Measurements from ENCODE around the gene LRPPRC.
"Not testable (repeated sequence)": the region's sequence is repeated elsewhere in the genome, so short reads cannot be mapped to it uniquely, and the experiment has no call there.

The LRPPRC gene

GRCh38 chr2:44033947-44034346 lies 38.2 kb upstream of the LRPPRC start:
- no peaks in the 10 kb centered on the region for H4K20me1 ChIP-seq (ENCODE audit: insufficient read depth, low read length)
- no peaks in the 10 kb centered on the region for H3K9me2 ChIP-seq (ENCODE audit: low read depth, low read length)
- no peak overlapping the region for H3K27ac ChIP-seq (ENCODE audit: low read depth, low read length, poor library complexity, severe bottlenecking)
- H3K27me3 ChIP-seq (ENCODE audit: insufficient read depth, low read length) = no peaks in the 10 kb centered on the region
- no peaks in the 10 kb centered on the region for H3K79me2 ChIP-seq (ENCODE audit: insufficient read depth, low read length)
- H3K4me2 ChIP-seq (ENCODE audit: low read length) = no peak overlapping the region
- no peaks in the 10 kb centered on the region for H3K9me3 ChIP-seq (ENCODE audit: low read length)
- TF ChIP-seq EZH2 (IDR thresholded peaks at IDR 0.05; ENCODE audit: borderline replicate concordance, low read length) (no peak), CTCF (IDR thresholded peaks at IDR 0.05; ENCODE audit: low read length) (no peak)
- H2AFZ ChIP-seq (ENCODE audit: low read length) = no peak overlapping the region
- no peaks in the 10 kb centered on the region for H3K36me3 ChIP-seq (ENCODE audit: insufficient read depth, low read length)
- no peak overlapping the region for H3K4me3 ChIP-seq (ENCODE audit: low read depth, low read length, poor library complexity, severe bottlenecking)
- no peak overlapping the region for H3K9ac ChIP-seq (ENCODE audit: low read length)
- H3K4me1 ChIP-seq (ENCODE audit: insufficient read depth, low read length, severe bottlenecking) = no peaks in the 10 kb centered on the region
- no peaks in the 10 kb centered on the region for H3F3A ChIP-seq (ENCODE audit: insufficient read depth, low read length)

- not testable (repeated sequence) for H3K27ac ChIP-seq (ENCODE audit: low read depth, low read length, poor library complexity, severe bottlenecking); H3K36me3 ChIP-seq (ENCODE audit: insufficient read depth, low read length); H3K9me3 ChIP-seq (ENCODE audit: low read length); H3F3A ChIP-seq (ENCODE audit: insufficient read depth, low read length); H3K9ac ChIP-seq (ENCODE audit: low read length); H2AFZ ChIP-seq (ENCODE audit: low read length); H3K4me2 ChIP-seq (ENCODE audit: low read length); H3K27me3 ChIP-seq (ENCODE audit: insufficient read depth, low read length); H4K20me1 ChIP-seq (ENCODE audit: insufficient read depth, low read length); H3K4me1 ChIP-seq (ENCODE audit: insufficient read depth, low read length, severe bottlenecking); H3K4me3 ChIP-seq (ENCODE audit: low read depth, low read length, poor library complexity, severe bottlenecking); H3K9me2 ChIP-seq (ENCODE audit: low read depth, low read length); H3K79me2 ChIP-seq (ENCODE audit: insufficient read depth, low read length)
These were observed 31.3 kb upstream of the LRPPRC start for GRCh38 chr2:44027076-44027475.

GRCh38 chr2:44016282-44016681 lies 20.5 kb upstream of the LRPPRC start:
- no peak for TF ChIP-seq EZH2 (IDR thresholded peaks at IDR 0.05; ENCODE audit: borderline replicate concordance, low read length)
- TF ChIP-seq CTCF (IDR thresholded peaks at IDR 0.05; ENCODE audit: low read length) = no peak

GRCh38 chr2:44015239-44015638 lies 19.4 kb upstream of the LRPPRC start:
- H3K27ac ChIP-seq (ENCODE audit: low read depth, low read length, poor library complexity, severe bottlenecking) = no peak overlapping the region
- no peak overlapping the region for H3K4me3 ChIP-seq (ENCODE audit: low read depth, low read length, poor library complexity, severe bottlenecking)
- no peaks in the 10 kb centered on the region for H4K20me1 ChIP-seq (ENCODE audit: insufficient read depth, low read length)
- no peaks in the 10 kb centered on the region for H3K9me2 ChIP-seq (ENCODE audit: low read depth, low read length)
- no peaks in the 10 kb centered on the region for H3K27me3 ChIP-seq (ENCODE audit: insufficient read depth, low read length)
- H3K9me3 ChIP-seq (ENCODE audit: low read length) = no peaks in the 10 kb centered on the region
- H3K79me2 ChIP-seq (ENCODE audit: insufficient read depth, low read length) = no peaks in the 10 kb centered on the region
- no peaks in the 10 kb centered on the region for H3K4me1 ChIP-seq (ENCODE audit: insufficient read depth, low read length, severe bottlenecking)
- no peaks in the 10 kb centered on the region for H3F3A ChIP-seq (ENCODE audit: insufficient read depth, low read length)
- no peak overlapping the region for H3K9ac ChIP-seq (ENCODE audit: low read length)
- TF ChIP-seq EZH2 (IDR thresholded peaks at IDR 0.05; ENCODE audit: borderline replicate concordance, low read length) (no peak), CTCF (IDR thresholded peaks at IDR 0.05; ENCODE audit: low read length) (no peak)
- no peak overlapping the region for H2AFZ ChIP-seq (ENCODE audit: low read length)
- H3K4me2 ChIP-seq (ENCODE audit: low read length) = no peak overlapping the region
- no peaks in the 10 kb centered on the region for H3K36me3 ChIP-seq (ENCODE audit: insufficient read depth, low read length)

More at GRCh38 chr2:44016282-44016681, 20.5 kb upstream of the LRPPRC start:
- no peaks in the 10 kb centered on the region for H3K9me3 ChIP-seq (ENCODE audit: low read length)
- no peak overlapping the region for H3K27ac ChIP-seq (ENCODE audit: low read depth, low read length, poor library complexity, severe bottlenecking)
- H3K9ac ChIP-seq (ENCODE audit: low read length) = no peak overlapping the region
- H3K9me2 ChIP-seq (ENCODE audit: low read depth, low read length) = no peaks in the 10 kb centered on the region
- no peaks in the 10 kb centered on the region for H4K20me1 ChIP-seq (ENCODE audit: insufficient read depth, low read length)
- no peaks in the 10 kb centered on the region for H3K4me1 ChIP-seq (ENCODE audit: insufficient read depth, low read length, severe bottlenecking)
- H3F3A ChIP-seq (ENCODE audit: insufficient read depth, low read length) = no peaks in the 10 kb centered on the region
- H3K4me3 ChIP-seq (ENCODE audit: low read depth, low read length, poor library complexity, severe bottlenecking) = no peak overlapping the region
- H2AFZ ChIP-seq (ENCODE audit: low read length) = no peak overlapping the region
- H3K79me2 ChIP-seq (ENCODE audit: insufficient read depth, low read length) = no peaks in the 10 kb centered on the region
- no peaks in the 10 kb centered on the region for H3K27me3 ChIP-seq (ENCODE audit: insufficient read depth, low read length)
- no peak overlapping the region for H3K4me2 ChIP-seq (ENCODE audit: low read length)
- H3K36me3 ChIP-seq (ENCODE audit: insufficient read depth, low read length) = no peaks in the 10 kb centered on the region

GRCh38 chr2:44013205-44013604 lies 17.4 kb upstream of the LRPPRC start:
- not testable (repeated sequence) for H3K9ac ChIP-seq (ENCODE audit: low read length); H3F3A ChIP-seq (ENCODE audit: insufficient read depth, low read length); H3K4me2 ChIP-seq (ENCODE audit: low read length); H3K4me1 ChIP-seq (ENCODE audit: insufficient read depth, low read length, severe bottlenecking); H3K4me3 ChIP-seq (ENCODE audit: low read depth, low read length, poor library complexity, severe bottlenecking); H2AFZ ChIP-seq (ENCODE audit: low read length); H4K20me1 ChIP-seq (ENCODE audit: insufficient read depth, low read length); H3K9me3 ChIP-seq (ENCODE audit: low read length); H3K79me2 ChIP-seq (ENCODE audit: insufficient read depth, low read length); H3K9me2 ChIP-seq (ENCODE audit: low read depth, low read length); H3K27me3 ChIP-seq (ENCODE audit: insufficient read depth, low read length); H3K27ac ChIP-seq (ENCODE audit: low read depth, low read length, poor library complexity, severe bottlenecking); H3K36me3 ChIP-seq (ENCODE audit: insufficient read depth, low read length)

All from OCI-LY1 (cell line).